Measurements from ENCODE around the gene EP400. TPM values are rescaled to one million over a fixed set of nuclear protein-coding genes. Genes with fewer than 3 reads are reported as not detected.

EP400 gene
- total RNA-seq (2014; rRNA removed; shearing (Covaris generic)): 3.7 TPM in 2 replicates

GRCh38 chr12:131949431-131950181, at the start of gene EP400:
EP400 (plus strand) TSS chr12:131949942; CDS start chr12:131960620, 10,678 bp downstream.
- peak; percentile 88 for DNase-seq (ENCODE audit: low read depth)

GRCh38 chr12:131900397-131900796, 49.3 kb upstream of the EP400 start:
- DNase-seq (ENCODE audit: low read depth): no peak

GRCh38 chr12:131901431-131902331, 48.1 kb upstream of the EP400 start:
- peak; percentile 37 for DNase-seq (ENCODE audit: low read depth)

GRCh38 chr12:131902332-131903241, 47.2 kb upstream of the EP400 start:
- DNase-seq (ENCODE audit: low read depth): no peak

GRCh38 chr12:131903270-131904255, 46.2 kb upstream of the EP400 start:
- no peak for DNase-seq (ENCODE audit: low read depth)

- DNase-seq (ENCODE audit: low read depth): no peak
Measured at GRCh38 chr12:131904346-131904745, 45.4 kb upstream of the EP400 start.

- no peak for DNase-seq (ENCODE audit: low read depth)
Measured at GRCh38 chr12:131905081-131905629, 44.6 kb upstream of the EP400 start.

- DNase-seq (ENCODE audit: low read depth): no peak
Measured at GRCh38 chr12:131905630-131906091, 44.1 kb upstream of the EP400 start.

GRCh38 chr12:131907379-131908091, 42.2 kb upstream of the EP400 start:
- no peak for DNase-seq (ENCODE audit: low read depth)

GRCh38 chr12:131908092-131909080, 41.4 kb upstream of the EP400 start:
- DNase-seq (ENCODE audit: low read depth): no peak

GRCh38 chr12:131909081-131909751, 40.5 kb upstream of the EP400 start:
- DNase-seq (ENCODE audit: low read depth): no peak

GRCh38 chr12:131909752-131910219, 40.0 kb upstream of the EP400 start:
- no peak for DNase-seq (ENCODE audit: low read depth)

- peak; percentile 92 for DNase-seq (ENCODE audit: low read depth)
Measured at GRCh38 chr12:131910302-131911027, 39.3 kb upstream of the EP400 start.

- DNase-seq (ENCODE audit: low read depth): no peak
Measured at GRCh38 chr12:131911028-131911650, 38.6 kb upstream of the EP400 start.

GRCh38 chr12:131911851-131912477, 37.8 kb upstream of the EP400 start:
- no peak for DNase-seq (ENCODE audit: low read depth)

Measured in RPMI7951 (cell line).